Stimulated activated CD4-positive, alpha-beta T cell treated with anti-CD3 and anti-CD28 coated beads, Interleukin-15, amount 100 ng/mL, for 24 hours (primary cell): ENCODE measurements around the gene AMOTL2.
A peak's percentile ranks its signal among the peaks of the same experiment; 100 is the strongest.

Experiments used
- DNase-seq: peaks from one replicate; pipeline ENCODE4 v3.0.0-alpha.2; 2020

Gene AMOTL2

GRCh38 chr3:134374105-134374790 is at the start of gene AMOTL2:
Gene AMOTL2 (minus strand): TSS chr3:134374447. CDS start chr3:134371433, 3,014 bp downstream.
- DNase-seq = peak; percentile 55

DNA sequence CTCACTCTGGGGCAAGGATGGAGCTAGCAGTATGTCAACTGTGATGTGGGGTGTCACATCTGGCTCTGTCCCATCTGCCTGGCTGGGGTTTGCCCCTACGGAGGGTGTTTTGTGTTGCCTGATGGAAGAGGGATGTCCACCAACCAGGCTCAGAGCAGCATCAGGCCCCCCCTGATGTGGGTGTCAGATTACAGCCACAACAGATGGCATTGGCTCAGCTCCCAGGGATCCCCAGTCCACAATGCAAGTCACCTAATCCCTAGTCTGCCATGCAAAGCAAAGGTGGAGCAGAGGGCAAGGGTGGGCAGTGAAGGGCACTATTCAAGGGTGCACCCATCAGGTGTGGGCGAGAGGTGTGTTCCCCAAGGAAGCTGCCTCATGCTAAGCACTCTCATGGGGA is 48.9 kb upstream of the AMOTL2 start:
- DNase-seq = no peak

- no peak for DNase-seq
Observed at GRCh38 chr3:134419960-134420321, 45.7 kb upstream of the AMOTL2 start.

GRCh38 chr3:134419214-134419959 is 45.1 kb upstream of the AMOTL2 start:
- DNase-seq = no peak

DNA sequence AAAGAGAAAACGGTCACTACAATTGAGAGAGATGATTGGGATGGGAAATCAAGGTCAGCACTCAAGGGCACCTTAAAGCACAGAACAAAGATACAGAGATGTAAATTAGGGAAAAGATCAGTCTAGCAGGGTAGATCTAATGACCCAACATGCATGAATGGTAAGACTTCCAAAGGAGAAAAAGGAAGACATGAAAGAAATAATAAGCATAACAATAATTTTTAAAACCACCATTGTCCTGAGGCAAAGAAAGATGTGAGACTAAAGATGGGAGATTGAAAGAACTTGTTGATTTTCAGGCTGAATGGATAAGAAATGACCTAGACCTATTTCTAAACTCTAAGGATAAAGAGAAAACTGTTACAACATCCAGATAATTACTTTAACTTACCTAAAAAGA is 34.8 kb upstream of the AMOTL2 start:
- no peak for DNase-seq

- DNase-seq = no peak
Observed at GRCh38 chr3:134407239-134407625, 33.0 kb upstream of the AMOTL2 start.

DNA sequence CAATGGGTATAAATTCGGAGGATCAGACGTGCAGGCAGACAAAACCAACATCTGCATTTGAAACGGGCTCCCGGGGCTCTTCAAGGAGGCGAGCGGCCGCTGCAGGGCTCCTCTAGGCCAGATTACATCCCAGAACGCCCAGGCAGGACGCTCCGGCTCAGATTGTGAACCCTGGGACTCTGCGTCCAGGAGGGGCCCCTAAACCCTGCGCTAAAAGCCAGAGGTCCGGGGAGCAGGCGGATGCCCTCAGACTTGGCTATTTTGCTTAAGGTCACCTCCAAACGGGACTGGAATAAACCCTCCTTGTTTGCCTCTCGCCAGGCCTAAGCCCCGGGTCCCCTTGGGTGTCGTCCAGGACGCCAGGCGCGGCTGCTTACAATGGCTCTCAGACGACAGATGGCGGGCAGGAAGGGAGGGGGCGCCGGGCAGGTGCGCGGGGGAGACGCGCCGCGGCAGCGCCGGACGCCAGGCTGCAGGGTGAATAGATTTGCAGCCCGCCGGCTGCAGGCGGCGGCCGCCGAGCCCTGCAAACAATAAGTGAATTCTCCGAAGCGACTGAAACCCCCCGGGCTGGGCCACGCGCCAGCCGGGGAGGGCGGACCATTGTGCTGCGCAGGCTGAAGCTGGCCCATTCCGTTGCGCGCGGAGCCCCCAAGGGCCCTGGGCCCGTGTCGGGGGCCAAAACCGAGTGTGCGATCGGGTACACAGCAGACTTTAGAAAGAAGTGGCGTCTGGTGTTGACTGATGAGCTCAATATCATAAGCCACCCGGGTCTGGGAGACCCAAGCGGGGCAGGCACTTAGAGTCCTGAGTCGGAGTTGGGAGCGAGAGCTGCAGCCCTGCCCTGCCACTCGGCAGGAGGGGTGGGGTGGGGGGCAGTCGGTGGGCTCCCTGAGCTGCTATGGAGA is 32.3 kb upstream of the AMOTL2 start:
- DNase-seq = no peak

DNA sequence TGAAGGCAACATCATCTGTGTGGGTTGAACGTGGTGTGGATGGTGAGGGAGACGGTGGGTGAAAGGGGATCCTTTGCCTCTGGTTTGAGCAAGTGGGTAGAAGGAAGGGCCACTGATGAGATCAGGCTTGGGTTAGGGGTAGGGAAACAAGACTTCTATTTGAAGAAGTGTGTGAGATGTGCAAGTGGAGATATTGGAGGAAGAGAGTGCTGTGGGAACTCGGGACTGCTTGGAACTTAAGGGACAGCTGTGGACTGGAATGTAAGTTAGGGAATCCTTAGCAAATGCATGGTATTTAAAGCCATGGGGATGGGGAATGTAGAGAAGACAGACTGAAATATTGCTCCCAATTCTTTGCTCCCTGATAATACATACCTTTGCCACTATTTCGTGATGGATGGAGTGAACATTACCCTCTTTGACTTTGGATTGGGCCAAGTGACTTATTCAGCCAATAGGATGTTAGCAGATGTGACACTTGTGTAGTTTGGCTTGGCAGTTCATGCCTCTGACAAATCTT is 30.2 kb upstream of the AMOTL2 start:
- no peak for DNase-seq

- no peak for DNase-seq
Observed at GRCh38 chr3:134397755-134398154, 23.5 kb upstream of the AMOTL2 start.

DNA sequence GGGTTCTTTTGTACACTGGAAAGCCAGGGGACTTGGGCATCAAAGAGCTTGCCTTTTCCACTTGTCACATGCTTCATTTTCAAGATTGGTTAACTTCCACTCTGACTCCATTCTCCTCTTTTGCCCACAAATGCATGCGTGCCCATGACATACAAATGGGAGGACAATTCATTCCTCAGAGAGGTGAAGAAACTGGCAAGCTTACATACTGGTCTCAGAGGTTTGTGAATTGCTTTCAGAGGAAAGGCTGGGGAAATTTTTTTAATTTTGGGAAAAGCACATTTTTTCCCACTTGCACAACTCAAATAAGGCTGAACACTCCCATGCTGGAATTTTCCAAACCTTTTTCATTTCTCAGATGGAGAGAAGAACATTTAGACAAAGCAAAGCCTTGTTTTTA is 20.9 kb upstream of the AMOTL2 start:
- DNase-seq = no peak

DNA sequence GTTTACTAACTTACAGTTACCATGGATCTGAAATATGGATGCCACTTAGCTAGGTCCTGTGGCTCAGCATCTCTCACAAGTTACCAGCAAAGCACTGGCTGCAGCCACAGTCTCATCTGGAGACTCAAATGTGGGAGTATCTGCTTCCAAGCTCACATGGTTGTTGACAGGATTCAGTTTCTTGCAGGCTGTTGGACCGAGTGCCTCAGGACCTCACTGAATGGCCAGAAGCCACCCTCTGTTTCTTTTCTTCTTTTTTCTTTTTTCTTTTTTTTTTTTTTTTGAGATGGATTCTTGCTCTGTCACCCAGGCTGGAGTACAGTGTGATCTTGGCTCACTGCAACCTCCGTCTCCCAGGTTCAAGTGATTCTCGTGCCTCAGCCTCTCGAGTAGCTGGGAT is 20.1 kb upstream of the AMOTL2 start:
- DNase-seq = no peak

DNA sequence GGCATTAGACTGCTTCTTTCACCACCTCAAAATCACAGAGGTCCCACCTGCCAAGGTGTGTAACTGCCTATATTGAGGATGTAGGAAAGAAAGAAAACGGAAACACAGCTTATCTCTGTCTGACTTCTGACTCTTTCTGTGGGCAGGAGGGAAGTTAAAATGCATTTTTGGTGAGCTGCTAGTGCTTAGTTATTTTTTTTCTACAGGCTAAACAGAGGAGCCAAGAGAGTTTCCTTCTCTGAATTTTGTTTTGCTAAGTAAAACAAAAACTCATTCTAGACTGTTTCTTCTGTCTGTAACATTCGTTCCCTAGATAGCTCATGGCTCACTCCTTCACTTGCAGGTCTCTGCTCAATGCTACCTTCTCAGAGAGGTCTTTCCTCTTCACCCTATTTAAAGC is 18.8 kb upstream of the AMOTL2 start:
- no peak for DNase-seq

- no peak for DNase-seq
Observed at GRCh38 chr3:134392336-134392983, 18.2 kb upstream of the AMOTL2 start.

DNA sequence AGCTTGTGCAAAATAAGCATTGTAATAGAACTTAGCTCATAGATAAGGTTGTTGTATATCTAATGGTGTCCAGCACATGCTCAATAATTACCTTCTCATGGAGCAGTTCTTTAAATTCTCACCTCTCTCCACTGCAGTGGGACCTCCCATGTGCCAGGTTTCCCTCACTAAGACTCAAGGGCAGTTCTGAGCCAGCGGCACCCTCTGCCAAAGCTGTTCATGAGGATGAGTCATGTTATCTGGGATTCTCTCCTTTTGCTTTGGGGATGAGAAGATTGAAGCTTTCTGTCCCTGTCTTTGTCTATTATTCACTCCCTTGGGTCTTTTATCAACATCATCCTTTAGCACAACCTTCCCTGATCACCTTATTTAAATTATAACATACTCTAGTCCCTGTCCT is 15.6 kb upstream of the AMOTL2 start:
- DNase-seq = no peak

- no peak for DNase-seq
Observed at GRCh38 chr3:134388788-134389485, 14.7 kb upstream of the AMOTL2 start.

- DNase-seq = no peak
Observed at GRCh38 chr3:134388292-134388691, 14.0 kb upstream of the AMOTL2 start.

DNA sequence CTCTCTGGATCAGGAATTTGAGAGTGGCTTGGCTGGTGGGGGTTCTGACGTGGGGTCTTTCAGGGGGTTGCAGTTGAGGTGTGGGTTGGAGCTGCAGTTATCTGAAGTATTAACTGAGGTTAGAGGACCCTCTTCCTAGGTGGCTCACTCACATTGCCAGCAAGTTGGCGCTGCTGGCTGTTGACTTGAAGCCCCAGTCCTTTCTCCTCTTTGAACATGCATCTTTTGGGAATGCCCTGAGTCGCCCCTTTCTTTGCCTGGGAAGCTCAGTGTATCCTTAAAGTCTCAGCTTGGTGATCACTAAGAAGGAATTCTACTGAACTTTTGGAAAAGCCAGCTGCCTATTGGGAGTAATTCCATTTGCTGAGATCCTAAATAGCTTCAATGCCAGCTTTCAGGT is 13.0 kb upstream of the AMOTL2 start:
- DNase-seq = no peak

DNA sequence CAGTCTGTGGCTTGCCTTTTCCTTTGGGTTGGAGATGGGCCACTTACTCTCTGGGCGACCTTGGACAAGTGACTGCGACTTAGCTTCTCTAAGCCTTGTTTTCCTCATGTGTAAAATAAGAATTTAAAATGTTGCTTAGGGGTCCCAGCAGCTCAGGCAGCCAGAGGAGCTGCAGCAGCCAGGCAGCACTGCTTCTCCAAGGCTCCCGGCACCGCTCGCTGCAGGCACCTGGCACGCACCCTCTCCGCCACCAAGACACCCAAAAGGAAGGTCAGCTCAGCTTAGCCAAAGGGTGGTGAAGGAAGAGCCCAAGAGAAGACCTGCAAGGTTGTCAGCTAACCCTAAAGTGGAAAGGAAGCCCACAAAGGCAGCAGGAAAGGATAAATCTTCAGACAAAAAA is 10.7 kb upstream of the AMOTL2 start:
- no peak for DNase-seq

GRCh38 chr3:134381831-134382442 is 7.7 kb upstream of the AMOTL2 start:
- DNase-seq = no peak

DNA sequence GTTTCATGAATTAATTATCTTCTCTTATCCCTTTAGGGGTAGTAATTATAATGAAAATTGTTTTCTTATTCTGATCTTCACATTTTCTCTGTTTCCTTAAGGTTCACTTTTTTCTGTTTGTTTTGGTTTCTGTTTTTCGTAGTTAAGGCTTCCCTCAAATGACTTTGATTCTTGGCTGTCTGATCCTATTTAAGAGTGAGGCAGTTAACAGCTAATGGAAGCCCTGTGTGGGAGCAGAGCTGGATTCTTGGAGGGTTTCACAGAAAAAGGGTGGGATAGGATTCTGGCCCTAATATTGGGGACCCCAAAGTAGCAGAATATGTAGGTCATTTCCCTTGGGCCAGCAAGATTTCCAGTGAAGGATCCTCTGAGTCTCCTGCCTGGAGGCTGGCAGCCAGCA is 6.8 kb upstream of the AMOTL2 start:
- no peak for DNase-seq

DNA sequence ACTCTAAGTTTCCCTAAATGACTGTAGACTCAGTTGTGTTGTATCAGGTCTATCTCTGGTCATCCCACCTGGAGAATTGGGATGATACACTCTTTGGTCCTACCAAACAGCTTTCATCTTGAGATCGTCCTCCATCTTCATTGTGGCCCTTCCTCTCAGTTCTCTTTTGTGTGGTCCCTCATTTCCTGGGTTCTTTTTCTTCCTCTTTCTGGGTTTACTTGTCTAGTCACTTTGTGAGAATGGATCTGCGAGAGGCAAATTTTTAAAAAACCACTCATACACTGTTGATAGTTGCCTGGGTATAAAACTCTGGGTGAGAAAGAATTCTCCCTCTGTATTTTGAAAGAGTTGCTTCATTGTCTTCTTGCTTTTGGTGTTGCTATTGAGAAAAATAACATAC is 6.0 kb upstream of the AMOTL2 start:
- no peak for DNase-seq

DNA sequence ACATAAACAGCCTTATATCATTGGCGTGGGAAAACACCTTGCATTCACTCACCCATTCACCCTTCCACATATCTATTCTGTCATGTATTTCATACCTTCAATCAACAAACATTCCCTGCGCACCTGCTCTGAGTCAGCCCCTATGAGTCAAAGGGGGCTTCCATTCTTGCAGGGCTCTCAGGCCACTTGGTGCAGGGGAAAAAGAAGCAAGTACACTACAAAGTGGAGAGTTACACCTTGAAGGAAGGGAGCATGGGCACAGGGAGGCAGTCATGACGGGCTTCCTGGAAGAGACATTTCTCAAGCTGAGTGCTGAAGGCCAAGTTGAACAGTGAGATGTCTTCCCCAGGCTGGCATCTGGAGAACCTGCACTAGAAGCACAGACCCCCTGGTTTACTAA is 4.6 kb upstream of the AMOTL2 start:
- DNase-seq = no peak
